Calu3 (cell line): ENCODE results near the gene ADAM17. TPM values are rescaled to one million over a fixed set of nuclear protein-coding genes. Genes with fewer than 3 reads are reported as not detected.

Experiments used
- BruUV-seq: library from RNA; stranded (reverse); fragments of 400-500 nt; replicated peaks from 2 replicates; lab custom pipeline; 2021; lab: Mats Ljungman, UMichigan
- CTCF ChIA-PET: fragments of 300-600 bp; sonication (Branson Sonifier 250); formaldehyde crosslinking; loops from one replicate; lab custom pipeline; 2022; ENCODE audit warnings: antibody characterized with exemption; lab: Charles Lee
- DNase-seq: peaks from one replicate; pipeline ENCODE4 v3.0.0; 2022
- H3K27ac Mint-ChIP-seq: one replicate; pipeline ENCODE4 v1.8.0; 2022; ENCODE audit warnings: mixed read lengths; ENCODE audit not compliant: unreplicated experiment
- H3K27me3 Mint-ChIP-seq: one replicate; pipeline ENCODE4 v1.8.0; 2022; ENCODE audit warnings: mixed read lengths; ENCODE audit not compliant: unreplicated experiment
- H3K36me3 Mint-ChIP-seq: one replicate; pipeline ENCODE4 v1.8.0; 2022; ENCODE audit warnings: mild to moderate bottlenecking, moderate library complexity, mixed read lengths; ENCODE audit not compliant: insufficient read depth, unreplicated experiment
- H3K4me1 Mint-ChIP-seq: one replicate; pipeline ENCODE4 v1.8.0; 2022; ENCODE audit warnings: mild to moderate bottlenecking, low read depth, mixed read lengths; ENCODE audit not compliant: unreplicated experiment
- H3K4me3 Mint-ChIP-seq: one replicate; pipeline ENCODE4 v1.8.0; 2022; ENCODE audit warnings: mild to moderate bottlenecking, low read depth, moderate library complexity, mixed read lengths; ENCODE audit not compliant: unreplicated experiment
- H3K9me3 Mint-ChIP-seq: one replicate; pipeline ENCODE4 v1.8.0; 2022; ENCODE audit warnings: low read depth, mixed read lengths; ENCODE audit not compliant: unreplicated experiment
- intact Hi-C: fragments of 100-400 bp; cut with micrococcal nuclease; formaldehyde crosslinking; loops from one replicate; pipeline ENCODE4 v1.10.0; 2022; ENCODE audit not compliant: unreplicated experiment
- total RNA-seq: library from RNA; stranded (reverse); gene quantifications from 2 replicates; pipeline ENCODE4 v1.2.3, GENCODE V29; 2022
- TF ChIP-seq, protein P1 (sequence below): fragments of 200-600 bp; IDR thresholded peaks from one replicate; pipeline ENCODE4 v1.8.0; 2022; ENCODE audit warnings: antibody characterized with exemption; ENCODE audit not compliant: unreplicated experiment

Gene ADAM17
- total RNA-seq, 1 experiment from 2014 or later = 54.2 TPM

DNA sequence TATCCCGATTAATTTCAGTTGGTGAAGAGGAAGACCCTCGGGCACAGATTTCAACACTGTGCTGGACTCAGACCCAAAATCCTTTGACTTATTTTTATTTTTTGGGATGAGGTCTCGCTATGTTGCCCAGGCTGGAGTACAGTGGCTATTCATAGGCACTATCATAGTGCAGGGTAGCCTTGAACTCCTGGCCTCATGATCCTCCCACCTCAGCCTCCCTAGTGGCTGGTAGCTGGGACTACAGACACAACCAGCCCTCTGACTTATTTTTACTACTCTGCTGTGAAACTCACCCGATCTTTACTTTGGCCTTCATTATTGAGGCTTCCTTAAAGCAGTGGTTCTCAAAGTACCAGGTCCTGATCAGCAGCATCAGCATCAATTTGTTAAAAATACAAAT lies 18.2 kb upstream of the ADAM17 start:
- H3K4me1 Mint-ChIP-seq = no peaks in the 10 kb centered on the region
- no peak overlapping the region for H3K4me3 Mint-ChIP-seq
- H3K27me3 Mint-ChIP-seq = no peaks in the 10 kb centered on the region
- DNase-seq = no peak
- CTCF ChIA-PET = no interaction called here
- intact Hi-C loops = no loop called here
- TF ChIP-seq, protein P1, sequence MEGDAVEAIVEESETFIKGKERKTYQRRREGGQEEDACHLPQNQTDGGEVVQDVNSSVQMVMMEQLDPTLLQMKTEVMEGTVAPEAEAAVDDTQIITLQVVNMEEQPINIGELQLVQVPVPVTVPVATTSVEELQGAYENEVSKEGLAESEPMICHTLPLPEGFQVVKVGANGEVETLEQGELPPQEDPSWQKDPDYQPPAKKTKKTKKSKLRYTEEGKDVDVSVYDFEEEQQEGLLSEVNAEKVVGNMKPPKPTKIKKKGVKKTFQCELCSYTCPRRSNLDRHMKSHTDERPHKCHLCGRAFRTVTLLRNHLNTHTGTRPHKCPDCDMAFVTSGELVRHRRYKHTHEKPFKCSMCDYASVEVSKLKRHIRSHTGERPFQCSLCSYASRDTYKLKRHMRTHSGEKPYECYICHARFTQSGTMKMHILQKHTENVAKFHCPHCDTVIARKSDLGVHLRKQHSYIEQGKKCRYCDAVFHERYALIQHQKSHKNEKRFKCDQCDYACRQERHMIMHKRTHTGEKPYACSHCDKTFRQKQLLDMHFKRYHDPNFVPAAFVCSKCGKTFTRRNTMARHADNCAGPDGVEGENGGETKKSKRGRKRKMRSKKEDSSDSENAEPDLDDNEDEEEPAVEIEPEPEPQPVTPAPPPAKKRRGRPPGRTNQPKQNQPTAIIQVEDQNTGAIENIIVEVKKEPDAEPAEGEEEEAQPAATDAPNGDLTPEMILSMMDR = no peak
- H3K36me3 Mint-ChIP-seq = no peaks in the 10 kb centered on the region
- no peaks in the 10 kb centered on the region for H3K9me3 Mint-ChIP-seq
- H3K27ac Mint-ChIP-seq = no peak overlapping the region
- no TSS peak for BruUV-seq

DNA sequence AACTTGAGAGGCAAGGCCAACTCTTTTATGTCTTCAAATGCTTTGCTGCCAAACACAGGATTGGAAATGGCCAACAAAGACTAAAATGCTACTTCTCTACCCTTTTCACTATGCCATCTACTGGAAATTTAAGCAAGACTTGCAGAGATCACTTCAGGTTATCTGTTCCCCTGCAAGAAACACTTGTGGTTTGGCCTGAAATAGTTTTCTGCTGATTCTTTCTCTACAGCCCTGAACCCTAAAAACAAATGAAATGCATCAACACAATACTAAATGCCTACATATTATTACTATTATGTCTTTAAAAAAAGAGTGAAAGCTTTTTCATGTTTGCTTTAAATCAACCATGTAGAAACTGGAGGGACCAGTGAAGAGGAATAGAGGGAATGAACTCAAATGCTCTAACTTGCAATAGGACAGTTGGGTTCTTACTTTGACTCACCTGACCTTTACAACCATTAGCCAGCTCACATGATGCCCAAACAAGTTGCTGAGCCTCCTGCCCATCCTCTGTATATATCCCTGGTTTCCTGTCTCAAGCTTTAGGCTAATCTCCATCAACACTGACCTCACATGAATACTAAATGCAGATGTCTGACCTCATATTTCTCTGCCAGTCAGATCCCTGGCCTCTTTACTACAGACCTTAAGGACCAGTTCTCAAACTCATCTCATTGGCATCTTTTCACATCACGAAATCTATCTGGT lies 17.5 kb upstream of the ADAM17 start:
- no TSS peak for BruUV-seq
- DNase-seq = no peak
- Mint-ChIP-seq H3K4me3 (no peak overlapping the region), H3K4me1 (no peaks in the 10 kb centered on the region), H3K36me3 (no peaks in the 10 kb centered on the region), H3K9me3 (no peaks in the 10 kb centered on the region), H3K27me3 (no peaks in the 10 kb centered on the region), H3K27ac (no peak overlapping the region)
- CTCF ChIA-PET = interaction anchor here (1.0 kb wide), 1 partner anchor 196 kb away, joined by 3 read pairs; no protein-coding TSS in a partner anchor
- TF ChIP-seq, protein P1 = no peak
- intact Hi-C loops = no loop called here

DNA sequence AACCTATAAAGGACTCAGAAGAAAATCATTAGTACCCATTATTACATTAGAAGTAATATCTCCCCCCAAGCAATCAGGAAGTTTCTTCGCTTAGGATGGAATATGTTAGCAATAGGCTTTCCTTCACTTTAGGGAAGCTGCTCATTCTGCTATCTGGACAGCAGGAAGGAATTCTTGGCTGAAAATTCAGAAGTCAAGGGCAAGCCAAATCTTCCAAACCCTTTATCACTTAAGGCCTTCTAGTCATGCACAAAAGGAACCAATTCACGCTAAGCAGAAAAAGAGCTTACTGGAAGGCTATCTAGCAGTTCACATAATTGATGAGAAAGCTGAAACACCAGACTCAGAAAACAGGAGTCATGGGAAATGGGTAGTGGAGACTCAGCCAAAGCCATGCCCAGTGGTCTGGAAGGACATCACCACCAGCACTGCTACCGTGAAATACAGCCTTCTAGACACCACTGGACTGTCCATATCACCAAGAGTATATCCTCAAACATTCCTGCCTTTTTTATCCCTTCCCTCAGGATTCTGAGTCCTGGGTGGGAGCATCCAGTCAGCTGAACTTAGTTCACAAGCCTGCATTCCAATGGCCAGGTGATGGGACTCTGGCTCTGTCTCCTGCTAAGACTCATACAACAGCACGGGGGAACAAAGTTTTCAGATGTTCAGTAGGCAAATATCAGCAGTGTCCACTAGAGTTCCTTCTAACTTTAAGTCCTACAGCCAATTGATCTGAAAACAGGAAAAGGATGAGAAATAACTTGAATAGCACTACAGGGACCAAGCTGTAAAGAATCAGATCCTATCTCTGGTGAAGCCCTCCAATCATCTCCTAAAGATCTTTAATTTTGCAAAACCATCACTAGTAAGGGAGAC lies 14.8 kb upstream of the ADAM17 start:
- Mint-ChIP-seq H3K27me3 (no peaks in the 10 kb centered on the region), H3K36me3 (peaks cover 3% of the 10 kb centered on the region), H3K27ac (no peak overlapping the region), H3K4me1 (peaks cover 5% of the 10 kb centered on the region), H3K9me3 (no peaks in the 10 kb centered on the region), H3K4me3 (no peak overlapping the region)
- TF ChIP-seq, protein P1 = no peak
- intact Hi-C loops = no loop called here
- CTCF ChIA-PET = no interaction called here
- no peak for DNase-seq
- BruUV-seq = no TSS peak

- H3K9me3 Mint-ChIP-seq = no peaks in the 10 kb centered on the region
- DNase-seq = peak; percentile 75
- peaks cover 10% of the 10 kb centered on the region for H3K4me1 Mint-ChIP-seq
- TF ChIP-seq, protein P1 = no peak
- intact Hi-C loops = no loop called here
- peak overlapping the region; percentile 36 for H3K4me3 Mint-ChIP-seq
- CTCF ChIA-PET = interaction anchor here (0.6 to 1.6 kb wide), 4 partner anchors 9 to 65 kb away, joined by 4 to 6 read pairs (median 4); partner anchors contain the start of genes ADAM17 and YWHAQ
- H3K27ac Mint-ChIP-seq = peak overlapping the region; percentile 94
- BruUV-seq = TSS peak; percentile 52
- H3K27me3 Mint-ChIP-seq = no peaks in the 10 kb centered on the region
- H3K36me3 Mint-ChIP-seq = peaks cover 7% of the 10 kb centered on the region
Measured at GRCh38 chr2:9565436-9566153, 10.0 kb upstream of the ADAM17 start.
